Stimulated activated CD4-positive, alpha-beta T cell treated with anti-CD3 and anti-CD28 coated beads, Interleukin-15, amount 100 ng/mL, for 48 hours (primary cell): ENCODE data around the gene TTLL3.
"Not testable (repeated sequence)": the region's sequence is repeated elsewhere in the genome, so short reads cannot be mapped to it uniquely, and the experiment has no call there.

Experiments
- DNase-seq, 2 donors: peaks; one replicate each; pipeline ENCODE4 v3.0.0-alpha.2; 2020; ENCODE audit warnings: low read depth in 2 of 2

TTLL3 gene

DNA sequence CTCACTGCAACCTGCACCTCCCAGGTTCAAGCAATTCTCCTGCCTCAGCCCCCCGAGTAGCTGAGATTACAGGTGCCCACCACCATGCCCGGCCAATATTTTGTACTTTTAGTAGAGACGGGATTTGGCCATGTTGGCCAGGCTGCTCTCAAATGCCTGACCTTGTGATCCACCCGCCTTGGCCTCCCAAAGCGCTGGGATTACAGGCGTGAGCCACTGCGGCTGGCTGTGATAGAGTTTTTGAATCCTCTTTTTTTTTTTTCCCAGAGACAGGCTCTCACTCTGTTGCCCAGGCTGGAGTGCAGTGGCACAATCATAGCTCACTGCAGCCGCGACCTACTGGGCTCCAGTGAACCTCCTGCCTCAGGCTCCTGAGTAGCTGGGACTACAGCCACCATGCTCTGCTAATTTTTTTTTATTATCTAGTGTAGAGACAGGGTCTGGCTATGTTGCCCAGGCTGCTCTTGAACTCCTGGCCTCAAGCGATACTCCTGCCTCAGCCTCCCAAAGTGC, 55.1 kb downstream of the TTLL3 start:
- not testable (repeated sequence) for DNase-seq

DNA sequence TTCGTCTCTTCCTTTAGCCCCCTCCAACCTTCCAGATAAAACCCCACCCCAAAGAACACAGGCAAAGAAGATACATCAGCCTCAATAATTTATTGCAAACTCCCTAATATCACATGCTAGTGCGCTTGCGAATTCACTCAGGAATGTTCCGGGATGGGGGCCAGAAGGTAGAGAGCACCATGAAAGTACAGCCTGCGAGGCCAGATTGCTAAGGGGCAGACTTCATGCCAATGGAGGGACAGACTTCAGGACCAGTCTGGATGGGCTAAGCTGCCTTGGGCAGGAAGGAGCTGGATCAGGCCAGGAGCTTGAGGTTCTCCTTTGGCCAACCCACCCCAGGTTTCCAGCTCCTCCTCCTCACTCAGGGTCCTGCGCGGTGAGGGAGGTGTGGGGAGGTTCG, 56.6 kb downstream of the TTLL3 start:
- DNase-seq: no peak

DNA sequence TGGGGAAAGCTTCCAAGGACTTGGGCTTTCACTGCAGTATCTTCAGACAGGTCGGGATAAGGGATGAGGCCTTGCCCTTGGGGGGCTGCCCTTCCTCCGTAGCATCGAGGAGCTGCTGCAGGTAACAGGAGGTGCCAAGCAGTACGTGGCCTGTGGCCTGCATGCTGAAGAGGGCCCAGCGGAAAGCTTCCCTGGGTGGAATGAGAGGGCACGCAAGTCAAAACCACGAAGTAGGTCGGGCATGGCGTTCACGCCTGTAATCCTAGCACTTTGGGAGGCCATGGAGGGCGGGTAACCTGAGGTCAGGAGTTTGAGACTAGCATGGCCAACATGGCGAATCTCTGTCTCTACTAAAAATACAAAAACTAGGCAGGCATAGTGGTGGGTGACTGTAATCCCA, 57.0 kb downstream of the TTLL3 start:
- DNase-seq: no peak

DNA sequence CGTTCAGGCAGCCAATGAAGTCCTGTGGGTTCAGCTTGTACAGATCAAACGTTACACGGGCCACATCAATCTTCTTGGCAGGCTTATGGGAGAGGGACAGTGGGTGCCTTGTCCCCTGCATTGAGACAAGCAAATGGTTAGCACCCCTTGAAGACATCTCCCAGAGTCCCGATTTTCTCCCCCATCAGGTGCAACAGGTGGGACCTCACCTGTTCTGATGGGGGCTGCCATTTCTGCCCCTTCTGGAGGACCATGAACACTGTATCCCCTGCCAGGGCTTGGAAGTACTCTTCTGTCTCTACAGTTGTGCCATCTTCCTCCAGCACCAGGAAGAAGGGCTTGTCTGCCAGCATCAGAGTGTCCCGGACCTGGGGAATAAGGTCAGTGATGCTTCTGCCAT, 59.9 kb downstream of the TTLL3 start:
- no peak for DNase-seq

DNA sequence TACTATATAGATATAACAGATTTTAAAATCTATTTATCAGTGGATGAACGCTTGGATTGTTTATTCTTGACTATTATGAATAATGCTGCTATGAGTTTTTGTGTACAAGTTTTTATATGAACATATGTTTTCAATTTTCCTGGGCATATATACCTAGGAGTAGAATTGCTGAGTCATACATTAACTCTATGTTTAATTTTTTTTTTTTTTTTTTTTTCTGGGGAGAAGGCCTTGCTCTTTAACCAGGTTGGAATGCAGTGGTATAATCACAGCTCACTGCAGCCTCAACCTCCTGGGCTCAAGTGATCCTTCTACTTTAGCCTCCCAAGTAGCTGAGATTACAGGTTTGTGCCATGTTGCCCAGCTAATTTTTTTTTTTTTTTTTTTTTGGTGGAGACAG, 60.9 kb downstream of the TTLL3 start:
- DNase-seq: no peak

DNA sequence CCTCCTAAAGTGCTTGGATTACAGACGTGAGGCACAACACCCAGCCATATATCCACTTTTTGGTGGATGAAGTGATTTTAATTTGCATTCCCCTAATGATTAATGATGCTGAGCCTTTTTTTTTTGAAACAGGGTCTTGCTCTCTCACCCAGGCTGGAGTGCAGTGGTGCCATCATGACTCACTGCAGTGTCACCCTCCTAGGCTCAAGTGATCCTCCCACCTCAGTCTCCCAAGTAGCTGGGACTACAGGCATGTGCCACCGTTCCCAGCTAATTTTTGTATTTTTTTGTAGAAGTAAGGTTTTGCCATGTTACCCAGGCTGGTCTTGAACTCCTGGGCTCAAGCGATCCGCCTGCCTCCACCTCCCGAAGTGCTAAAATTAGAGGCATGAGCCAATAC, 62.0 kb downstream of the TTLL3 start:
- DNase-seq: not testable (repeated sequence)

DNA sequence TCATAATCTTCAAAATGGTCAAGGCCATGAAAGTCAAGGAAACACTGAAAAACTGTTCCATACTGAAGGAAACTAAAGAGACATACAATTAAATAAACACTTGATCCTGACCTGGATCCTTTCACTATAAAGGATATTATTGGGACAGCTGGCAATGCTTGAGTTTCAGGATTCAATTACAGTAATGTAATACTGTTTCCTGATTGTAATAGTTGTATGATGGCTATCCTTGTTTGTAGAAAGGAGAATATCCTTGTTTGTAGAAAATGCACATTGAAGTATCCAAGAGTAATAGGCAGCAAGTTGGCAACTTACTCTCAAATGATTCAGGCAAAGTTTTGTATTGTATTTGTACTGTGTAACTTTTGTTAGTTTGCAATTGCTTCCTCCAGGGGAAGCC, 65.4 kb downstream of the TTLL3 start:
- DNase-seq: no peak

DNA sequence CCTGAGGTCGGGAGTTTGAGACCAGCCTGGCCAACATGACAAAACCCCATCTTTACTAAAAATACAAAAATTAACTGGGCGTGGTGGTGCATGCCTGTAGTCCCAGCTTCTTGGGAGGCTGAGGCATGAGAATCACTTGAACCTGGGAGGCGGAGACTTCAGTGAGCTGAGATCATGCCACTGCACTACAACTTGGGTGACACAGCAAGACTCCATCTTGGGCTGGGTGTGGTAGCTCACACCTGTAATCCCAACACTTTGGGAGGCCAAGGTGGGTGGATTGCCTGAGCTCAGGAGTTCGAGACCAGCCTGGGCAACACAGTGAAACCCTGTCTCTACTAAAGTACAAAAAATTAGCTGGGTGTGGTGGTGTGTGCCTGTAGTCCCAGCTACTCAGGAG, 66.2 kb downstream of the TTLL3 start:
- DNase-seq: not testable (repeated sequence)

DNA sequence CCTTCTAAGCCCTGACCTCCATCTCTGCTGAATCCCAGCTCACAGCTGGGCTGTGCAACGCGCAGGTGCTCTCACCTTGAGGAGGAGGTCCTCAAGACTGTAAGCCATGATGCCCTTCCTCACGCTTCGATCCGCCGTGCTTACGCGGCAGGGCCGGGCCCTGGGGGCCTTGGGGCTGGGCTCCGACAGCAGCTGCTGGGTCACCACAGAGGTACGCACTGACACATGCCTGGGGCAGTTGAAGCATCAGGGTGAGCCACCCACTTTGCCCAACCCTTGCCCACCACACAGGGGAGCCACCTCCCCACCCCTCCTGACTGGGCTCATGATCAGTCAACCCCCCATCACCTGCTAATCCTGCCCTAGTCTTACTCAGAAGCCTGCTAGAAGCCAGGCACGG, 66.9 kb downstream of the TTLL3 start:
- no peak for DNase-seq

DNA sequence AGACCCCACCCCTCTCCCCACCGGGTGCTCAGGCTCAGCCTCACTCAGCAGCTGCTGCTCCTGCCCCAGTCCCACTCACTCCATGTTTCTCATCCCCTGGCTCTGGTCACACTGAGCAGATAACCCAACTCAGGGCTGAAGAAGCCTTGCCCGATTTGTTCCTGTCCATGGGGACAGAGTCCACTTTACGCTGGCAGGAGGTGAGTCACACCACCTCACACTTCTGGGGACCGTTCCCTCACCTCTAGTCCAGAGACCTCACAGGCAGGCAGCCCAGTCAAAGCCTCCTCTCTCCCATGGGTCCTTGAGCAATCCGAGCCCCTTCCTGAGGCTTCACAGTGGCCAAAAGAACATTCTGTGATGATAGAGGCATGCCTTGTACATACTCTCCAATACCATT, 68.6 kb downstream of the TTLL3 start:
- no peak for DNase-seq

DNA sequence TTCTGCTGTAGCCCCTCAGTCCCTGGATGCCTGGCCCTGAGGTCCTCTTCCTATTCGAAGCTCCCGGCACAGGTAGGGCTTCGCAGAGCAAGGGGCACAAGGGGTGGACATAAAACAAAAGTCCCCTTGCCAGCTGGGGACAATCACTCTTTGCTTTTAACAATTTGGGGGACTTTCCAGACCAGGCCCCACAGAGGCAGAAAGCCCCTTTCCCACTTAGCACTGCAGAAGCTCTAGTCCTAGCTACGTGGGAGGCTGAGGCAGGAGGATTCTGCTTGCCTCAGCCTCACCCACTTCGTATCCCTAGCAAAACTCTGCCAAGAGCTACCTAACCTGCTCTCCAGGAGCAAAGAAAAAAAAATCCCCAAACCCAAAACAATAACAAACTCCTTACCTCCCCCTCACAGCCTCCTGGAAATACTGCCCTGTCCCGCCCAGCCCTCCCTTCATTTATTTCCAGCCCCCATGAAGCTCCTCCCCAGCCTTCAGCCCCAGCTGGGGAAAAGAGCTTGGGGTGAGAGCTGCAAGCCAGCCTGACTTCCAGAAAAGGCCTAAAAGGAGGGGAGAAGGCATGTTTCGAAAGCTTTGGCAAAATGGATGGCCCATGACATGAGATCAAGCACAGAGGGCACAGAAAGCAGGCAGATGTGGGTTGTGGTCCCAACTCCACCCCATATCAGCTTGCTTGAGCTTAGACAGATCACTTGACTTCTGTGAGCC, 69.9 kb downstream of the TTLL3 start, which contains the start of gene CIDEC:
Gene CIDEC (minus strand): TSS at position 424 of the 720 bp plus-strand sequence. CDS start 1,767 bp downstream, outside the sequence.
- DNase-seq: no peak

DNA sequence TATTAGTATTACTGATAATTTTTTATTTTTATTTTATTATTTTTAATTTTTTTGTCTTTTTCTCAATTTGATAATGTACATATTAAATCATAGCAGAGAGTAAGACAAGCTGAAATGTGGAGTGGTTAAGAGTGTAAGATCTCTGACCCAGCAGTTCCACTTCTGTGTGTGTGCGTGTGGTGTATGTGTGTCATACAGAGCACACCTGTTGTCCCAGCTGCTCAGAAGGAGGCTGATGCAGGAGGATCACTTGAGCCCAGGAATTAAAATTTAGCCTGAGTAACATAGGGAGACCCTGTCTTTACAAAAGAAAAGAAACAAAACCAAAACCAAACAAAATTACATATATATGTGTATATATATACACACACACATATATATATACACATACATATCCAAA, 71.4 kb downstream of the TTLL3 start:
- DNase-seq: no peak

DNA sequence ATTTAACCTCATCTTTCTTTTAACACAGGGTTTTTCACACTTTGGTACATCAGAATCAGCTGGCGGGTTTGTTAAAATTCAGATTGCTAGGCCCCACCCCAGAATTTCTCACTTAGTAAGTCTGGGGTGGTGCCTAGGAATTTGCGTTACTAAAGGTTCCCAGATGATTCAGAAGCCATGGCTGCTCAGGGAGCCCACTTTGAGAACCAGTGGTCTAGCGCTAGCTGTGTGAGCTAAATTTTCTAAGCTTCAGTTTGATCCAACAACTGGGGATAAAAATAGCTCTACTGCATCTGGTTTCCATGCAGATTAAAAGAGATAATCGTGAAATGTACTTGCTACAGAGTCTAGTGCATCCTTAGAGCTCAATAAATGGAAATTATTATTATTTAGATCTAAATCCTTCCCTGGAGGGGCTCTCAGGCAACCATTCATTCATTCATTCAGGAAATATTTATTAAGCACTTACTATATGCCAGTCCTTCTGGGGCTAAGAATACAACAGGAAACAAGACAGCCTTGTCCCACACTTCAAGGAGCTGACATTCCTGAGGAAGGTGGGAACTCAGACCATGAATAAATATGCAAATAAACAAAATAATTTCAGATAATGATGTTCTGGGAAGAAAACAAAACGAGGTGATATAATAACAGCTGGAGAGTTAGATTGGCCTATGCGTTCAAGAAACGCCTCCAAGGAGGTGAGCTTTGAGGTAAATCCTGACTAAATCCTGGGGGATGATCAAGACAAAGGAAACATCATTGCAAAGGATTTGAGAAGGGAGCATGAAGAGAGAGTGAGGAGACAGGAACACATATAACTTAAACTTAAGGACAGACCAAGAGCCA, 73.9 kb downstream of the TTLL3 start:
- no peak for DNase-seq

DNA sequence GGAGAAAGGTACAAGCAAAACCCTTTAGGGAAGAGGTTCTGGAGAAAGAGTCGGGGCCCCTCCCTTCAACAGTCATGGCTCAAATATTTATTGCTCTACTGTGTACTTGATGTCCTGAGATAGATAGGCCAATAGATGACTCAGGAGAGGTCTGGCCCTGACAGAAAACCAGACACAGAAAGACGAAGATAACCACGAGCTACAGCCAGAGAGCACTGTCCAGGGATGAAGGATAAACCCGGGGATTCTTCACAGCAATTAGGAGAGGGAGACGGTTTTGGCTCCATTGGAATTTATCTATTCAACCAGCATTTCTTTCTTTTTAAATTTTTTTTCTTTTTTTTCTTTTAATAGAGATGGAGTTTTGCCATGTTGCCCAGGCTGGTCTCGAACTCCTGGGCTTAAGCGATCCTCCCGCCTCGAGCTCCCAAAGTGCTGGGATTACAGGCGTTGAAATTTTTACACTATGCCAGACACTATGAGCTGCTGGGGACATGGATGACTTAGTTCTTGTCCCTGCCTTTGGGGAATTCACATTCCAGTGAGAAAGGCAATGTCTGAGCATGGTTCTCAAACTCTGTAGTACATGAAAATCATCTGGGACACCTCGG, 74.6 kb downstream of the TTLL3 start:
- DNase-seq: no peak
